H1 (cell line): ENCODE measurements around the gene HMGB3. TPM values are rescaled to one million over a fixed set of nuclear protein-coding genes. Genes with fewer than 3 reads are reported as not detected.
A peak's percentile ranks its signal among the peaks of the same experiment; 100 is the strongest.

ENCODE experiments used
- CTCF ChIA-PET: fragments of 300-600 bp; sonication (Branson Sonifier 250); formaldehyde crosslinking; loops from one replicate; lab custom pipeline; 2021; ENCODE audit not compliant: partially characterized antibody; lab: Charles Lee
- POLR2A ChIA-PET: fragments of 300-600 bp; sonication (Branson Sonifier 250); formaldehyde crosslinking; loops from one replicate; lab custom pipeline; 2021; ENCODE audit warnings: inconsistent platforms; ENCODE audit not compliant: partially characterized antibody; lab: Charles Lee
- DNase-seq, 2 experiments: peaks; one replicate each; pipeline versions ENCODE4 v3.0.0 to v3.0.0-alpha.2; 2010 to 2022; ENCODE audit warnings: low spot score in 2 of 2, low read depth in 1 of 2, mixed read lengths in 1 of 2
- FAIRE-seq: peaks from 2 replicates; lab custom pipeline; 2011; peaks lifted over from hg19 to GRCh38; lab: Jason Lieb, UNC
- H2AFZ ChIP-seq: 2 replicates; pipeline ENCODE4 v1.8.1; 2012; ENCODE audit warnings: low read length, inconsistent platforms
- H2AK5ac ChIP-seq: 2 replicates; pipeline ENCODE4 v1.6.1; 2013; ENCODE audit warnings: low read depth, low read length
- H2BK120ac ChIP-seq: replicated peaks from 2 replicates; pipeline ENCODE3; 2013; ENCODE audit warnings: low read depth, low read length, inconsistent platforms
- H2BK12ac ChIP-seq: 2 replicates; pipeline ENCODE4 v1.6.1; 2013; ENCODE audit warnings: low read depth, low read length
- H2BK15ac ChIP-seq: 2 replicates; pipeline ENCODE4 v1.6.1; 2013; ENCODE audit warnings: low read length
- H2BK20ac ChIP-seq: 2 replicates; pipeline ENCODE4 v1.6.1; 2013; ENCODE audit warnings: low read length
- H2BK5ac ChIP-seq: 2 replicates; pipeline ENCODE4 v1.6.1; 2013; ENCODE audit warnings: low read depth, low read length
- H3K14ac ChIP-seq: 2 replicates; pipeline ENCODE4 v1.6.1; 2013; ENCODE audit warnings: inconsistent platforms; ENCODE audit not compliant: insufficient read length
- H3K18ac ChIP-seq: 2 replicates; pipeline ENCODE4 v1.6.1; 2013; ENCODE audit warnings: low read length; ENCODE audit errors: extremely low read depth
- H3K23ac ChIP-seq: 2 replicates; pipeline ENCODE4 v1.6.1; 2013; ENCODE audit warnings: inconsistent platforms; ENCODE audit not compliant: insufficient read length
- H3K23me2 ChIP-seq: 2 replicates; pipeline ENCODE4 v1.6.1; 2013; ENCODE audit warnings: low read depth, low read length
- H3K27ac ChIP-seq: 2 replicates; pipeline ENCODE4 v1.6.1; 2011; ENCODE audit warnings: low read depth, low read length, inconsistent platforms
- H3K27me3 ChIP-seq, 4 experiments: replicated peaks in 1 of 4; 1 replicate in 1 of 4; 2 replicates in 3 of 4; pipeline versions ENCODE4 v1.6.1 to v1.8.1; 2011 to 2013; ENCODE audit warnings: low read length in 3 of 4, mild to moderate bottlenecking in 3 of 4, inconsistent platforms in 2 of 4, mixed read lengths in 2 of 4, moderate library complexity in 1 of 4; ENCODE audit not compliant: control insufficient read depth in 3 of 4, insufficient read depth in 3 of 4; ENCODE audit errors: extremely low read depth in 1 of 4
- H3K36me3 ChIP-seq, 4 experiments: 2 replicates each; pipeline versions ENCODE4 v1.6.1 to v1.8.1; 2011 to 2013; ENCODE audit warnings: mild to moderate bottlenecking in 4 of 4, low read length in 3 of 4, moderate library complexity in 2 of 4, control low read depth in 1 of 4, inconsistent platforms in 1 of 4; ENCODE audit not compliant: insufficient read depth in 4 of 4, control insufficient read depth in 2 of 4
- H3K4ac ChIP-seq: replicated peaks from 2 replicates; pipeline ENCODE3; 2013; ENCODE audit warnings: low read length, low read depth, mixed read lengths, inconsistent platforms; ENCODE audit not compliant: insufficient read length
- H3K4me1 ChIP-seq, 4 experiments: replicated peaks in 1 of 4; 1 replicate in 1 of 4; 2 replicates in 3 of 4; pipeline versions ENCODE4 v1.6.1 to v1.8.1; 2011 to 2013; ENCODE audit warnings: low read length in 3 of 4, inconsistent platforms in 2 of 4, mixed read lengths in 1 of 4; ENCODE audit not compliant: insufficient read depth in 4 of 4, control insufficient read depth in 3 of 4
- H3K4me2 ChIP-seq, 2 experiments: 2 replicates each; pipeline versions ENCODE4 v1.6.1 to v1.8.1; 2011 to 2013; ENCODE audit warnings: low read depth in 2 of 2, low read length in 2 of 2, control low read depth in 1 of 2, inconsistent platforms in 1 of 2, mild to moderate bottlenecking in 1 of 2; ENCODE audit not compliant: insufficient read depth in 1 of 2
- H3K4me3 ChIP-seq, 4 experiments: fragments of 200-600, 300-600 bp in 1 of 4; sonication (generic), shearing (Covaris generic), sonication (Bioruptor Twin) in 1 of 4; 2 replicates each; pipeline versions ENCODE4 v1.5.1 to v1.8.1; 2011 to 2016; ENCODE audit warnings: low read length in 4 of 4, low read depth in 3 of 4, control low read depth in 2 of 4, inconsistent platforms in 2 of 4, mild to moderate bottlenecking in 2 of 4, mixed read lengths in 1 of 4, moderate library complexity in 1 of 4; ENCODE audit not compliant: insufficient read depth in 2 of 4; ENCODE audit errors: extremely low read depth in 1 of 4
- H3K56ac ChIP-seq: replicated peaks from 2 replicates; pipeline ENCODE3; 2013; ENCODE audit warnings: low read depth, mild to moderate bottlenecking, mixed read lengths, low read length, inconsistent platforms; ENCODE audit not compliant: insufficient read length
- H3K79me1 ChIP-seq: 2 replicates; pipeline ENCODE4 v1.6.1; 2013; ENCODE audit warnings: low read depth, low read length, control low read depth
- H3K79me2 ChIP-seq, 2 experiments: 2 replicates each; pipeline versions ENCODE4 v1.6.1 to v1.8.1; 2012 to 2013; ENCODE audit warnings: low read length in 2 of 2, mild to moderate bottlenecking in 2 of 2, inconsistent platforms in 1 of 2; ENCODE audit not compliant: insufficient read depth in 2 of 2, control insufficient read depth in 1 of 2
- H3K9ac ChIP-seq, 4 experiments: replicated peaks in 1 of 4; 1 replicate in 1 of 4; 2 replicates in 3 of 4; pipeline versions ENCODE4 v1.6.1 to v1.8.1; 2011 to 2013; ENCODE audit warnings: low read depth in 3 of 4, low read length in 3 of 4, control low read depth in 2 of 4, mild to moderate bottlenecking in 2 of 4, moderate library complexity in 2 of 4, inconsistent platforms in 1 of 4; ENCODE audit errors: extremely low read depth in 1 of 4
- H3K9me3 ChIP-seq, 2 experiments: 2 replicates each; pipeline versions ENCODE4 v1.6.1 to v1.8.1; 2012 to 2013; ENCODE audit warnings: mild to moderate bottlenecking in 2 of 2, moderate library complexity in 2 of 2, control low read depth in 1 of 2, inconsistent platforms in 1 of 2, low read depth in 1 of 2, low read length in 1 of 2, mixed read lengths in 1 of 2; ENCODE audit not compliant: insufficient read depth in 2 of 2
- H4K20me1 ChIP-seq, 2 experiments: replicated peaks in 1 of 2; 2 replicates each; pipeline versions ENCODE3 to v1.8.1; 2011 to 2013; ENCODE audit warnings: inconsistent platforms in 2 of 2, low read length in 2 of 2, mild to moderate bottlenecking in 1 of 2; ENCODE audit not compliant: insufficient read depth in 2 of 2, control insufficient read depth in 1 of 2
- H4K5ac ChIP-seq: 2 replicates; pipeline ENCODE4 v1.6.1; 2013; ENCODE audit warnings: low read length, low read depth, mixed read lengths, inconsistent platforms; ENCODE audit not compliant: insufficient read length
- H4K8ac ChIP-seq: 2 replicates; pipeline ENCODE4 v1.8.0; 2013; ENCODE audit warnings: mild to moderate bottlenecking, moderate library complexity, low read length, inconsistent platforms; ENCODE audit not compliant: insufficient read depth; ENCODE audit errors: extremely low read depth
- H4K91ac ChIP-seq: replicated peaks from 2 replicates; pipeline ENCODE3; 2013; ENCODE audit warnings: low read length, mixed read lengths, inconsistent platforms; ENCODE audit not compliant: insufficient read length
- CBX8 ChIP-seq: fragments of 300-800, 300-1000 bp; sonication (generic); IDR thresholded peaks from 2 replicates; pipeline ENCODE4 v1.7.1; 2016; ENCODE audit warnings: low read depth, low read length, borderline replicate concordance
- CHD2 ChIP-seq: IDR thresholded peaks from 2 replicates; pipeline ENCODE4 v1.6.1; 2012; ENCODE audit warnings: low read length, improper control_type of control experiment
- FOSL1 ChIP-seq: IDR thresholded peaks from 2 replicates; pipeline ENCODE4 v1.6.1; 2011; ENCODE audit warnings: mild to moderate bottlenecking, low read depth, low read length, moderate library complexity; ENCODE audit not compliant: insufficient read depth
- NANOG ChIP-seq: IDR thresholded peaks from 2 replicates; pipeline ENCODE4 v1.6.1; 2011; ENCODE audit warnings: low read length, low read depth, mild to moderate bottlenecking, inconsistent platforms; ENCODE audit not compliant: insufficient read depth, poor library complexity, severe bottlenecking
- NRF1 ChIP-seq: IDR thresholded peaks from 2 replicates; pipeline ENCODE4 v1.6.1; 2011; ENCODE audit warnings: mild to moderate bottlenecking, low read depth, low read length, improper control_type of control experiment
- POLR2A ChIP-seq, 2 experiments: IDR thresholded peaks; 1 replicate in 1 of 2; 2 replicates in 1 of 2; pipeline ENCODE4 v1.6.1; 2011; ENCODE audit warnings: low read depth in 2 of 2, low read length in 2 of 2, mild to moderate bottlenecking in 2 of 2; ENCODE audit errors: control extremely low read depth in 1 of 2
- POLR2AphosphoS5 ChIP-seq: IDR thresholded peaks from 2 replicates; pipeline ENCODE4 v1.6.1; 2011; ENCODE audit warnings: low read depth, low read length
- RBBP5 ChIP-seq: IDR thresholded peaks from 2 replicates; pipeline ENCODE4 v1.7.1; 2012; ENCODE audit warnings: low read depth, mild to moderate bottlenecking, inconsistent platforms, low read length, moderate library complexity, borderline replicate concordance
- TAF1 ChIP-seq: IDR thresholded peaks from 2 replicates; pipeline ENCODE4 v1.6.1; 2011; ENCODE audit warnings: mild to moderate bottlenecking, low read depth, low read length
- TEAD4 ChIP-seq: IDR thresholded peaks from 2 replicates; pipeline ENCODE4 v1.6.1; 2012; ENCODE audit warnings: low read depth, low read length, inconsistent platforms, mixed read lengths
- YY1 ChIP-seq: IDR thresholded peaks from 2 replicates; pipeline ENCODE4 v1.6.1; 2011; ENCODE audit warnings: low read depth, mild to moderate bottlenecking, low read length
- ZNF274 ChIP-seq: IDR thresholded peaks from 2 replicates; pipeline ENCODE4 v1.7.0; 2012; ENCODE audit warnings: low read length, borderline replicate concordance; ENCODE audit errors: extremely low read depth
- WGBS, 2 experiments: shearing (Covaris generic) in 1 of 2; methylation state at CpG; one replicate each; pipeline versions ENCODE4 v1.1.6 to v1.1.7; 2013 to 2015; ENCODE audit warnings: low lambda C conversion rate in 2 of 2, mixed read lengths in 2 of 2, inconsistent platforms in 1 of 2, low coverage in 1 of 2, missing lambda C conversion rate in 1 of 2; ENCODE audit not compliant: insufficient replicate concordance in 2 of 2, insufficient coverage in 1 of 2, insufficient read length in 1 of 2; ENCODE audit errors: extremely low coverage in 1 of 2, missing lambda C conversion rate in 1 of 2; 5-methylcytosine and 5-hydroxymethylcytosine counted together
- polyA plus RNA-seq, 7 experiments: library from polyadenylated mRNA; depleted of rRNA in 3 of 7; stranded (reverse) in 5 of 7; unstranded in 2 of 7; fragments of >200 nt in 5 of 7; fragments of 200-250 nt in 2 of 7; gene quantifications; 1 replicate in 5 of 7; 2 replicates in 1 of 7; 4 replicates in 1 of 7; pipeline versions ENCODE4 v1.2.1 to v1.2.3, GENCODE V29; 2011 to 2013; ENCODE audit warnings: missing spikeins in 2 of 7, mixed read lengths in 2 of 7
- total RNA-seq: library from RNA; stranded (reverse); fragmentation: NEBNext Ultra II Directional; extraction: Animal tissue kit (Norgen Biotek cat#: 25700); gene quantifications from 2 replicates; pipeline ENCODE4 v1.2.1, GENCODE V29; 2021
- TF ChIP-seq, protein P1 (sequence below): IDR thresholded peaks from 2 replicates; pipeline ENCODE4 v1.6.1; 2011; ENCODE audit warnings: low read depth, mild to moderate bottlenecking, low read length; ENCODE audit not compliant: insufficient read depth

The HMGB3 gene
- total and polyA plus RNA-seq, 2 of the 8 experiments (the other 6 are each of a cell fraction or from before 2014, with no cell fraction given): 55.8 to 346 TPM

GRCh38 chrX:150977411-150978162, 5.5 kb upstream of the HMGB3 start:
- no peak overlapping the region for H4K91ac ChIP-seq
- WGBS, 2 experiments: 91% methylated on average over 13 of the region's 25 CpGs; no CpG with 5 or more reads in 1 of the 2 experiments
- peaks cover 0 to 3% (median 0%) of the 10 kb centered on the region in 4 experiments; a peak in 1 of 7 replicates for H3K4me1 ChIP-seq
- no peak for TF ChIP-seq NRF1
- no peak for TF ChIP-seq POLR2AphosphoS5
- no peak for TF ChIP-seq CHD2
- no peak for TF ChIP-seq TAF1
- no peak for TF ChIP-seq NANOG
- no peak for TF ChIP-seq ZNF274
- TF ChIP-seq POLR2A (IDR thresholded peaks at IDR 0.05; ENCODE audit: control extremely low read depth in 1 of 2, low read depth in 2 of 2, low read length in 2 of 2): no peak
- no peak for TF ChIP-seq CBX8
- no peak for TF ChIP-seq YY1
- TF ChIP-seq, protein P1, sequence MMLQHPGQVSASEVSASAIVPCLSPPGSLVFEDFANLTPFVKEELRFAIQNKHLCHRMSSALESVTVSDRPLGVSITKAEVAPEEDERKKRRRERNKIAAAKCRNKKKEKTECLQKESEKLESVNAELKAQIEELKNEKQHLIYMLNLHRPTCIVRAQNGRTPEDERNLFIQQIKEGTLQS: no peak
- no peak for TF ChIP-seq RBBP5
- TF ChIP-seq FOSL1: no peak
- no peak for TF ChIP-seq TEAD4

More at GRCh38 chrX:150977411-150978162, 5.5 kb upstream of the HMGB3 start:
- Histone ChIP-seq H4K8ac (0 out of 2 replicates have a peak overlapping the region, but pooled peaks have one; percentile 25), H4K20me1 (no peaks in the 10 kb centered on the region), H2BK20ac (no peak overlapping the region), H2AK5ac (no peak overlapping the region), H2BK120ac (no peak overlapping the region), H2AFZ (no peak overlapping the region), H3K14ac (no peak overlapping the region), H3K79me2 (no peaks in the 10 kb centered on the region), H3K27me3 (peaks cover 0 to 2% (median 0%) of the 10 kb centered on the region in 4 experiments; a peak in 1 of 7 replicates), H2BK15ac (no peak overlapping the region), H3K18ac (no peak overlapping the region), H3K36me3 (no peaks in the 10 kb centered on the region), H3K79me1 (no peaks in the 10 kb centered on the region), H3K56ac (no peak overlapping the region), H2BK5ac (no peak overlapping the region), H3K23ac (no peak overlapping the region), H3K9ac (no peak overlapping the region), H3K4me2 (no peak overlapping the region), H4K5ac (no peak overlapping the region), H3K4ac (no peak overlapping the region), H3K27ac (no peak overlapping the region), H3K9me3 (no peaks in the 10 kb centered on the region), H3K23me2 (peaks cover 2% of the 10 kb centered on the region; the same call in 1 of the 2 replicates), H3K4me3 (no peak overlapping the region), H2BK12ac (no peak overlapping the region)
- DNase-seq (no peak), FAIRE-seq (no peak)
- ChIA-PET POLR2A (no interaction called here), CTCF (interaction anchor here (0.6 to 0.8 kb wide), 2 partner anchors 13 to 45 kb away, joined by 3 read pairs; no protein-coding TSS in a partner anchor)
